Measurements from ENCODE around the gene PTTG1IP2. TPM values are rescaled to one million over a fixed set of nuclear protein-coding genes. Genes with fewer than 3 reads are reported as not detected.
"Not testable (repeated sequence)": the region's sequence is repeated elsewhere in the genome, so short reads cannot be mapped to it uniquely, and the experiment has no call there.

Gene PTTG1IP2
- total RNA-seq, 6 experiments from 2014 or later: not detected

- Histone ChIP-seq H3K9me3 (no peaks in the 10 kb centered on the region), H3K4me1 (peaks cover 0 to 26% (median 5%) of the 10 kb centered on the region in 4 donors), H3K4me3 (no peak overlapping the region), H3K27ac (no peak overlapping the region), H3K36me3 (no peaks in the 10 kb centered on the region), H3K27me3 (no peaks in the 10 kb centered on the region)
- TF ChIP-seq CTCF (IDR thresholded peaks at IDR 0.05) (no peak), POLR2A (IDR thresholded peaks at IDR 0.05) (no peak)
- WGBS (ENCODE audit: insufficient coverage, low coverage, low lambda C conversion rate, missing lambda C conversion rate): 54% methylated on average over 2 of the region's 2 CpGs
- intact Hi-C loops (cut with DNase I): no loop called here
- no peak for ATAC-seq
- no peak for DNase-seq
Measured at GRCh38 chr7:90458104-90458503, 11.3 kb upstream of the PTTG1IP2 start.

GRCh38 chr7:90459888-90460287 lies 9.6 kb upstream of the PTTG1IP2 start:
- WGBS (ENCODE audit: insufficient coverage, low coverage, low lambda C conversion rate, missing lambda C conversion rate): 70% methylated on average over 4 of the region's 4 CpGs
- H3K36me3 ChIP-seq: no peaks in the 10 kb centered on the region
- H3K4me1 ChIP-seq: peaks cover 0 to 22% (median 5%) of the 10 kb centered on the region in 4 donors
- H3K27ac ChIP-seq: no peak overlapping the region
- no peaks in the 10 kb centered on the region for H3K9me3 ChIP-seq
- ATAC-seq (no peak), DNase-seq (no peak)
- TF ChIP-seq CTCF (IDR thresholded peaks at IDR 0.05): peak in 2 of 4 donors; percentile 24
- no peak for TF ChIP-seq POLR2A (IDR thresholded peaks at IDR 0.05)
- H3K27me3 ChIP-seq: no peaks in the 10 kb centered on the region
- intact Hi-C loops (cut with DNase I): no loop called here
- H3K4me3 ChIP-seq: no peak overlapping the region

- TF ChIP-seq CTCF (IDR thresholded peaks at IDR 0.05) (no peak), POLR2A (IDR thresholded peaks at IDR 0.05) (no peak)
- Histone ChIP-seq H3K4me1 (peaks cover 0 to 23% (median 7%) of the 10 kb centered on the region in 4 donors), H3K9me3 (no peaks in the 10 kb centered on the region), H3K4me3 (no peak overlapping the region), H3K27ac (peak overlapping the region in 1 of 3 donors; percentile 29), H3K36me3 (no peaks in the 10 kb centered on the region), H3K27me3 (no peaks in the 10 kb centered on the region)
- DNase-seq: peak in 1 of 3 donors; percentile 46
- ATAC-seq: peak; percentile 13 to 61 (median 46)
- intact Hi-C loops (cut with DNase I): no loop called here
Measured at GRCh38 chr7:90461219-90461618, 8.2 kb upstream of the PTTG1IP2 start.

GRCh38 chr7:90463151-90463628 lies 6.2 kb upstream of the PTTG1IP2 start:
- Histone ChIP-seq H3K4me1 (peaks cover 0 to 23% (median 7%) of the 10 kb centered on the region in 4 donors), H3K4me3 (peak overlapping the region; percentile 22 to 52 (median 44)), H3K27ac (peak overlapping the region; percentile 48 to 70 (median 66))
- H3K36me3 ChIP-seq; DNase-seq; H3K9me3 ChIP-seq; intact Hi-C loops (cut with DNase I); H3K27me3 ChIP-seq: not testable (repeated sequence)
- ATAC-seq: peak; percentile 82 to 87 (median 86)
- 3% methylated on average over 4 of the region's 4 CpGs for WGBS (ENCODE audit: insufficient coverage, low coverage, low lambda C conversion rate, missing lambda C conversion rate)

- Histone ChIP-seq H3K27me3 (no peaks in the 10 kb centered on the region), H3K36me3 (no peaks in the 10 kb centered on the region), H3K4me3 (no peak overlapping the region), H3K27ac (no peak overlapping the region), H3K9me3 (no peaks in the 10 kb centered on the region), H3K4me1 (peaks cover 0 to 23% (median 7%) of the 10 kb centered on the region in 4 donors)
- TF ChIP-seq POLR2A (IDR thresholded peaks at IDR 0.05): no peak
- TF ChIP-seq CTCF (IDR thresholded peaks at IDR 0.05): no peak
- no peak for ATAC-seq
- no peak for DNase-seq
- intact Hi-C loops (cut with DNase I): no loop called here
Measured at GRCh38 chr7:90465816-90466215, 3.6 kb upstream of the PTTG1IP2 start.

Measured in right lobe of liver (tissue), 6 donors.